EL (cell line): ENCODE data around the gene LEKR1.

Source experiments
- DNase-seq: peaks from one replicate; pipeline ENCODE4 v3.0.0-alpha.2; 2016

The LEKR1 gene

DNA sequence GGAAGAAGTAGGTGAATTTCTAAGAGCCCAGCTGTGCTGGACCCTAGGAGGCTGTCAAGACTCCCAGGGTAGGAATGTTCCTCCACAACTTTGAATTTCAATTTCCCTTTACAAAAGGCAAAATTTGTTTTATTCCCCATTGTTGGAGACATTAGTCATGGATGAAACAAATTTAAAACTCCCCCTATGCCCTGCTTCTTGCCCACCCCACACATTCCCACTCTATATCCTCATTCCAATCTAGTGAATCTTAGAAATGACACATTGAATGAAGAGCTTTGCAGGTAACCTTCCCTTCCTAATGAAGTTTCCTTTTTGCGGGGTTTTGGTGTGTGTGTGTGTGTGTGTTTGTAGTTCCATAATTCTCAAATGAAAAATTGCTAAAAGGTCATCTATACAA is 261.2 kb downstream of the LEKR1 start:
- peak; percentile 68 for DNase-seq

- no peak for DNase-seq
These were observed 261.8 kb downstream of the LEKR1 start for GRCh38 chr3:157087780-157088600.

DNA sequence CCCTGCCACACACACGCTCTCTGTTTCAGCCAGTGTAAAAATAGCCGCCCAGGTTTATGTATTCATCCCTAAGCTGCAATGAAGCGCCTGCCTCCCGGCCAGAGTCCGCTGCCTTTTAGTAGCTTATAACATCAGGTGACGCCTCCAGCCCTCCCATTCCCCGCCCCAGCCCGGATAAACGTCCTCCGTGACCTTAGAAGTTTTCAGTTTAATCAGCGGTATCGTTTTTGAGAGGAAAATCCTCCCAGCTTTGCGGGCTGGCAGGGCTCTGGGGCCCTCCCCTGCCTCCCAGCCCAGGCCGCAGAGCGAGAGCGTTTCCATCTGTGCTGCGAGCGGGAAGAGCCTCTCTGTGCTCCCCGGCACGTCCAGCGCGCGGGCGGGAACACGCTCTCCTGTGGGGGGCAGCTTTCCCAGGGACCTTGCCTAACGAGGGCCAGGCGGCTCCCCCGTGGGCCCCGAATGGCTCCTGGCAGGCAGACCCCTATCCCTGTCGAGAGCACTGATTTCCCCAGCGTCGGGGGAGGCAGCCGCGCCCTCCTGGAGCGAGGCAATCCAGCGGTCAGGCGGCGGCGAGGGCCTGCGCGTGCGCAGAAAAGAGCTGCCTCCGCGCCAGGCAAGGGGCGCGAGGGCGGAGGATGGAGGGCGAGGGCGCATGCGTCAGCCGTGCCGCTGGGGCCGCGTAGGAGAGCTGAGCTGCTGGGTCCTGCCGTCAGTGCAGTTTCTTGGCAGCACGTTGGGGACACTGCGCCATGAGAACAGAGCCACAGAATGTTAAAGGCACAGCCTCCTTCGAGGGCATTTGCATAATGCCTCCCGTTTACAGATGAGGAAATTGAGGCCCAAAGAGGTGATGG is 262.7 kb downstream of the LEKR1 start:
- DNase-seq, result peak; percentile 91

DNA sequence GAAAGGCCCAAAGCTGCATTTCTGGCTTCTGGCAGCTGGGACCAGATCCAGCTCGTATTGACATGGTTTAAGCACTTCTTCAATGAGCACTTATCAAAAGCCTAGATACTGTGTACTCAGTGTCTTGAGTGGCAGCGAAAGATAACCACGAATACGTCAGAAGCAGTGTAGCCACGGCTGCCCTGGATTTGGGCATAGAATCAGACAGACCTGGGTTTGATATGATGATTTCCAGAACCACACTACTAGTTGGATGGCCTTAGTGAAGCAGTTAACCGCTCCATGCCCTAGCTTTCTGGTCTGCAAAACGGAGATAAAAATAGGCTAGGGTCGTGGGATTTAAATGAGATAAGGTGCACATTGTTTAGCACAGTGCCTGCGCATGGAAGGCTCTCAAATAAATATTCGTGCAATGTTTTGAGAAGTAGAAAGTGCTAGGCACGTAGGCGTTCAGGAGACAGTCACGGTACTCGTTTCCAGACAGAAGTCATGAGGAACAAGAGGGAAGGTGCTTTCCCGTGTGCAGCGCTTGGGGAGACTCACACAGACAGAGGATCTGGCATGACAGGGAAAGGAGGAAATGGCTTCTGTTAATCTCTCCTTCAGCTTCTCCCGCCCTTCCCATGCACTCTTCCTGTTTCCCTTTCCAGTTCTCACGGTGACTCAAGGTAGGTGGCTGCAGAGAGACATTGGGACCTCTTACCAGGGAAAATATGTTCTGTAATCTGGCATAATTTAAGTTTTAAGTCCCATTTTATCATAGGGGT is 263.5 kb downstream of the LEKR1 start:
- DNase-seq, result peak; percentile 23

- no peak for DNase-seq
These were observed 265.1 kb downstream of the LEKR1 start for GRCh38 chr3:157091083-157091833.

DNA sequence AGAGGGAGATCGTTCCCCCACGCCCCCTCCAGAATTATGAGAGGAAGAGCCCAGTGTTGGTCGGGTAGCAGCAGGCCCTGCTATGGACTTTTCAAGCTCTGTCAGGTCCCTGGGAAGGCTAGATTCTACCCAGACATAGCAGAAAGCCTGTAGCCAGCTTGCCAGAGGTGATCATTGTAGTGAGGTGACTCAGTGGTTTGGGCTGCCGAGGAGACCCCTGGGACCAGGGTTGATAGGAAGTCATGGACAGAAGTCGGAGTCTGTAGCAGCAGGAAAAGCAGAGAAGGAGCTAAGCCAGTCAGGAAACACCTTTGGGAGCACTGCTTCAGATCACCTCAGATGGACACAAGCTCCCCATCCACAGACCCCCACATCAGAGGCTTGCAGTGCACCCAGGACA is 266.1 kb downstream of the LEKR1 start:
- DNase-seq, result no peak

- no peak for DNase-seq
These were observed 266.9 kb downstream of the LEKR1 start for GRCh38 chr3:157093096-157093495.

GRCh38 chr3:157094301-157094700 is 268.1 kb downstream of the LEKR1 start:
- DNase-seq, result no peak

- peak; percentile 32 for DNase-seq
These were observed 268.8 kb downstream of the LEKR1 start for GRCh38 chr3:157094751-157095480.
